Measurements from ENCODE around the gene C22orf31. TPM values are rescaled to one million over a fixed set of nuclear protein-coding genes. Genes with fewer than 3 reads are reported as not detected.

C22orf31 gene
- total RNA-seq, 2 donors from 2014 or later: not detected

DNA sequence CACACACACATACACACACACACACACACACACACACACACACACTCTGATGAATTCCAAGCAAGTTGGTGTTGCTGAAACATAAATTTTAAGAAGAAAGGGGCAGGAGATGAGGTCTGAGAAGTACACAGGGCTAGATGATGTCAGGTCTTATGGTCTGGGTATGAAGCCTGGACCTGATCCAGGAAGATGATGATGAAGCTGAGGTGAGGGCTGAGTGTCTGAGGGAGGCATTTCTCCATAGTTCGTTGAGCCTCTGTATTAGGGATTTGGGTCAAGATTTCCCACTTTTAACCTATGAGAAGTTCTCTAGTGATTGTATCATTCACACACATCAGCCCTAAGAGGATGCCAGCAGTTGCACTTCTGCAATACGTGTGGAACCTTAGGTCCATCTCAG is 43.8 kb upstream of the C22orf31 start:
- Histone ChIP-seq H3K4me3 (no peak overlapping the region), H3K36me3 (peaks cover 6% of the 10 kb centered on the region), H3K4me1 (ENCODE audit: control insufficient read depth in 1 of 2, low read depth in 2 of 2) (no peaks in the 10 kb centered on the region), H3K9me3 (no peaks in the 10 kb centered on the region), H3K27me3 (replicated peaks; ENCODE audit: insufficient read depth) (no peaks in the 10 kb centered on the region), H3K27ac (no peak overlapping the region)
- DNase-seq (ENCODE audit: low spot score): no peak
- ATAC-seq (ENCODE audit: insufficient number of reproducible peaks, low FRiP score, low read depth): no peak
- TF ChIP-seq, protein P1, sequence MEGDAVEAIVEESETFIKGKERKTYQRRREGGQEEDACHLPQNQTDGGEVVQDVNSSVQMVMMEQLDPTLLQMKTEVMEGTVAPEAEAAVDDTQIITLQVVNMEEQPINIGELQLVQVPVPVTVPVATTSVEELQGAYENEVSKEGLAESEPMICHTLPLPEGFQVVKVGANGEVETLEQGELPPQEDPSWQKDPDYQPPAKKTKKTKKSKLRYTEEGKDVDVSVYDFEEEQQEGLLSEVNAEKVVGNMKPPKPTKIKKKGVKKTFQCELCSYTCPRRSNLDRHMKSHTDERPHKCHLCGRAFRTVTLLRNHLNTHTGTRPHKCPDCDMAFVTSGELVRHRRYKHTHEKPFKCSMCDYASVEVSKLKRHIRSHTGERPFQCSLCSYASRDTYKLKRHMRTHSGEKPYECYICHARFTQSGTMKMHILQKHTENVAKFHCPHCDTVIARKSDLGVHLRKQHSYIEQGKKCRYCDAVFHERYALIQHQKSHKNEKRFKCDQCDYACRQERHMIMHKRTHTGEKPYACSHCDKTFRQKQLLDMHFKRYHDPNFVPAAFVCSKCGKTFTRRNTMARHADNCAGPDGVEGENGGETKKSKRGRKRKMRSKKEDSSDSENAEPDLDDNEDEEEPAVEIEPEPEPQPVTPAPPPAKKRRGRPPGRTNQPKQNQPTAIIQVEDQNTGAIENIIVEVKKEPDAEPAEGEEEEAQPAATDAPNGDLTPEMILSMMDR (IDR thresholded peaks at IDR 0.05): no peak

DNA sequence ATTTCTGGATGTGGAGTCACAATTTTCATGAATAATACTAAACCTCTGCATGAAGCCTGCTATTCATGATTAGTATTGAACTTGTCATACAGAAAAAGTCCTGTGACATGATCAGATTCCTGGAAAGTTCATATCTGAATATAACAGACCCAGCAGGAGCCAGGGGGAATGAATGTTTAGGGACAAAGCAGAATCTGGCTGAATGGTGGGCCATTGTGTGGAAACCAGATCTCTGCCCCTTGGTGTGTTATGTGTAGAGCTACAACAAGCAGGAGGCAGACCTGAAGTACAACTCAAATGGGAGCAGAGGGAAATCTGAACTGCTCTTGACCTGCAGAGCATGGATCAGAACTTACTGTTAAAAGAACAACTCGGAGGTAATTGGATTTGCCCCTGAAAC is 41.5 kb upstream of the C22orf31 start:
- TF ChIP-seq, protein P1 (IDR thresholded peaks at IDR 0.05): no peak
- H3K36me3 ChIP-seq: no peaks in the 10 kb centered on the region
- no peak overlapping the region for H3K27ac ChIP-seq
- DNase-seq (ENCODE audit: low spot score) (no peak), ATAC-seq (ENCODE audit: insufficient number of reproducible peaks, low FRiP score, low read depth) (no peak)
- H3K9me3 ChIP-seq: no peaks in the 10 kb centered on the region
- no peaks in the 10 kb centered on the region for H3K4me1 ChIP-seq (ENCODE audit: control insufficient read depth in 1 of 2, low read depth in 2 of 2)
- H3K4me3 ChIP-seq: no peak overlapping the region
- no peaks in the 10 kb centered on the region for H3K27me3 ChIP-seq (replicated peaks; ENCODE audit: insufficient read depth)

GRCh38 chr22:29102300-29102699 is 40.7 kb upstream of the C22orf31 start:
- Histone ChIP-seq H3K9me3 (no peaks in the 10 kb centered on the region), H3K27me3 (replicated peaks; ENCODE audit: insufficient read depth) (no peaks in the 10 kb centered on the region), H3K4me3 (no peak overlapping the region), H3K36me3 (no peaks in the 10 kb centered on the region), H3K27ac (no peak overlapping the region), H3K4me1 (ENCODE audit: control insufficient read depth in 1 of 2, low read depth in 2 of 2) (no peaks in the 10 kb centered on the region)
- no peak for DNase-seq (ENCODE audit: low spot score)
- no peak for ATAC-seq (ENCODE audit: insufficient number of reproducible peaks, low FRiP score, low read depth)
- TF ChIP-seq, protein P1 (IDR thresholded peaks at IDR 0.05): no peak

DNA sequence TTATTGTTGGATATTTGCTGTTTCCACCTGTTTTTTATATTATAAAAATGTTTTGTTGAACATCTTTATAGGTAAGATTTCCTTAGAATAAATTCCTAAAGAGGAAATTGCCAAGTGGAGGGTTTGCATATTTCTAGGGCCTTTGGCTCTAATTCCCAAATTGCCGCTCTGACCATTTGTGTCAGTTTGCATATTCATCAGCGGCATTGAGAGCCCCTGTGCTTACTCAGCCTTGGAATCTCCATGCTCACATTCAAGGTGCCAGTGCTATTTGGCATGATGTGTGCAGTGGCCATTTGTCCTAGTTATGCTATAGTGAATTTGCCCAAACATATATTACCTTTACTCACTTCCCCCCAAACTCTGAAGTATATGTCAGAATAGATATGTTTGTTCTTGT is 36.7 kb upstream of the C22orf31 start:
- Histone ChIP-seq H3K4me3 (no peak overlapping the region), H3K27me3 (replicated peaks; ENCODE audit: insufficient read depth) (no peaks in the 10 kb centered on the region), H3K4me1 (ENCODE audit: control insufficient read depth in 1 of 2, low read depth in 2 of 2) (peaks cover 0 to 10% of the 10 kb centered on the region in 2 donors), H3K36me3 (no peaks in the 10 kb centered on the region), H3K27ac (no peak overlapping the region), H3K9me3 (no peaks in the 10 kb centered on the region)
- TF ChIP-seq, protein P1 (IDR thresholded peaks at IDR 0.05): no peak
- ATAC-seq (ENCODE audit: insufficient number of reproducible peaks, low FRiP score, low read depth): no peak
- DNase-seq (ENCODE audit: low spot score): no peak

- no peak overlapping the region for H3K4me3 ChIP-seq
- no peaks in the 10 kb centered on the region for H3K36me3 ChIP-seq
- no peak for DNase-seq (ENCODE audit: low spot score)
- TF ChIP-seq, protein P1 (IDR thresholded peaks at IDR 0.05): no peak
- ATAC-seq (ENCODE audit: insufficient number of reproducible peaks, low FRiP score, low read depth): no peak
- no peaks in the 10 kb centered on the region for H3K27me3 ChIP-seq (replicated peaks; ENCODE audit: insufficient read depth)
- H3K27ac ChIP-seq: no peak overlapping the region
- H3K9me3 ChIP-seq: no peaks in the 10 kb centered on the region
- H3K4me1 ChIP-seq (ENCODE audit: control insufficient read depth in 1 of 2, low read depth in 2 of 2): peaks cover 0 to 20% of the 10 kb centered on the region in 2 donors
Observed at GRCh38 chr22:29096736-29097669, 35.4 kb upstream of the C22orf31 start.

Measured in thoracic aorta (tissue), 2 donors.